Stimulated activated naive CD8-positive, alpha-beta T cell treated with anti-CD3 and anti-CD28 coated beads, Interleukin-15, amount 100 ng/mL, for 72 hours (primary cell): ENCODE measurements around the gene SCMH1.

Experiments used
- ATAC-seq: fragments of 150-1000 bp; cut with Tn5 transposase; 2 replicates; pipeline ENCODE4 v1.10.0; 2021; ENCODE audit warnings: mild to moderate bottlenecking, moderate library complexity
- DNase-seq, 2 donors: peaks; one replicate each; pipeline ENCODE4 v3.0.0; 2021 to 2022
- H3K27ac Mint-ChIP-seq, 2 donors: one replicate each; pipeline ENCODE4 v1.8.0; 2022; ENCODE audit warnings: mild to moderate bottlenecking in 2 of 2, mixed read lengths in 2 of 2, moderate library complexity in 2 of 2
- H3K27me3 Mint-ChIP-seq: one replicate; pipeline ENCODE4 v1.8.0; 2022; ENCODE audit warnings: mixed read lengths
- H3K4me1 Mint-ChIP-seq: one replicate; pipeline ENCODE4 v1.8.0; 2022; ENCODE audit warnings: mild to moderate bottlenecking, mixed read lengths
- H3K4me3 Mint-ChIP-seq, 2 donors: one replicate each; pipeline ENCODE4 v1.8.0; 2022; ENCODE audit warnings: mild to moderate bottlenecking in 2 of 2, mixed read lengths in 2 of 2, moderate library complexity in 1 of 2
- H3K9me3 Mint-ChIP-seq, 2 donors: one replicate each; pipeline ENCODE4 v1.8.0; 2022; ENCODE audit warnings: mixed read lengths in 2 of 2

Gene SCMH1

GRCh38 chr1:41241749-41242341 is at the start of gene SCMH1:
Gene SCMH1, minus strand, starts transcription at chr1:41242306. Its CDS starts 56,173 bp downstream, at chr1:41186133.
- H3K27me3 Mint-ChIP-seq: peaks cover 18% of the 10 kb centered on the region
- ATAC-seq (peak; percentile 70), DNase-seq (peak; percentile 63 to 71)
- H3K4me3 Mint-ChIP-seq: peak within 1 kb of the TSS; percentile 81 to 88
- no peaks in the 10 kb centered on the region for H3K9me3 Mint-ChIP-seq
- H3K27ac Mint-ChIP-seq: peak within 1 kb of the TSS; percentile 78 to 89
- peaks cover 14% of the 10 kb centered on the region for H3K4me1 Mint-ChIP-seq

GRCh38 chr1:41291195-41291594 is 49.1 kb upstream of the SCMH1 start:
- Mint-ChIP-seq H3K4me1 (peaks cover under 1% of the 10 kb centered on the region), H3K9me3 (no peaks in the 10 kb centered on the region), H3K4me3 (no peak overlapping the region), H3K27ac (no peak overlapping the region), H3K27me3 (peaks cover 54% of the 10 kb centered on the region)
- DNase-seq (no peak), ATAC-seq (no peak)

- H3K4me1 Mint-ChIP-seq: peaks cover 8% of the 10 kb centered on the region
- H3K27me3 Mint-ChIP-seq: peaks cover 64% of the 10 kb centered on the region
- no peak overlapping the region for H3K4me3 Mint-ChIP-seq
- DNase-seq: no peak
- H3K27ac Mint-ChIP-seq: no peak overlapping the region
- H3K9me3 Mint-ChIP-seq: no peaks in the 10 kb centered on the region
- no peak for ATAC-seq
Measured at GRCh38 chr1:41289196-41289595, 47.1 kb upstream of the SCMH1 start.

- peaks cover 8% of the 10 kb centered on the region for H3K4me1 Mint-ChIP-seq
- no peak overlapping the region for H3K4me3 Mint-ChIP-seq
- H3K27me3 Mint-ChIP-seq: peaks cover 79% of the 10 kb centered on the region
- no peak overlapping the region for H3K27ac Mint-ChIP-seq
- H3K9me3 Mint-ChIP-seq: no peaks in the 10 kb centered on the region
- ATAC-seq (no peak), DNase-seq (no peak)
Measured at GRCh38 chr1:41286992-41287391, 44.9 kb upstream of the SCMH1 start.

GRCh38 chr1:41286486-41286885 is 44.4 kb upstream of the SCMH1 start:
- Mint-ChIP-seq H3K9me3 (no peaks in the 10 kb centered on the region), H3K27me3 (peaks cover 77% of the 10 kb centered on the region), H3K27ac (no peak overlapping the region), H3K4me3 (no peak overlapping the region), H3K4me1 (peaks cover 8% of the 10 kb centered on the region)
- no peak for DNase-seq
- ATAC-seq: no peak

- peaks cover 77% of the 10 kb centered on the region for H3K27me3 Mint-ChIP-seq
- no peak overlapping the region for H3K27ac Mint-ChIP-seq
- H3K4me1 Mint-ChIP-seq: peaks cover 8% of the 10 kb centered on the region
- H3K4me3 Mint-ChIP-seq: no peak overlapping the region
- no peak for DNase-seq
- no peaks in the 10 kb centered on the region for H3K9me3 Mint-ChIP-seq
- no peak for ATAC-seq
Measured at GRCh38 chr1:41285818-41286217, 43.7 kb upstream of the SCMH1 start.

GRCh38 chr1:41284121-41284520 is 42.0 kb upstream of the SCMH1 start:
- Mint-ChIP-seq H3K4me1 (peaks cover 8% of the 10 kb centered on the region), H3K27ac (no peak overlapping the region), H3K9me3 (no peaks in the 10 kb centered on the region), H3K27me3 (peaks cover 61% of the 10 kb centered on the region), H3K4me3 (no peak overlapping the region)
- ATAC-seq (no peak), DNase-seq (no peak)

GRCh38 chr1:41282679-41283317 is 40.7 kb upstream of the SCMH1 start:
- no peak for ATAC-seq
- H3K27me3 Mint-ChIP-seq: peaks cover 53% of the 10 kb centered on the region
- peaks cover 8% of the 10 kb centered on the region for H3K4me1 Mint-ChIP-seq
- no peak overlapping the region for H3K4me3 Mint-ChIP-seq
- DNase-seq: peak; percentile 22 to 27
- no peak overlapping the region for H3K27ac Mint-ChIP-seq
- no peaks in the 10 kb centered on the region for H3K9me3 Mint-ChIP-seq

GRCh38 chr1:41281334-41281733 is 39.2 kb upstream of the SCMH1 start:
- Mint-ChIP-seq H3K27me3 (peaks cover 50% of the 10 kb centered on the region), H3K27ac (no peak overlapping the region), H3K9me3 (no peaks in the 10 kb centered on the region), H3K4me1 (peaks cover 8% of the 10 kb centered on the region), H3K4me3 (no peak overlapping the region)
- DNase-seq (no peak), ATAC-seq (no peak)

- H3K4me1 Mint-ChIP-seq: peaks cover under 1% of the 10 kb centered on the region
- H3K4me3 Mint-ChIP-seq: no peak overlapping the region
- H3K9me3 Mint-ChIP-seq: no peaks in the 10 kb centered on the region
- no peak for DNase-seq
- peaks cover 42% of the 10 kb centered on the region for H3K27me3 Mint-ChIP-seq
- H3K27ac Mint-ChIP-seq: no peak overlapping the region
- ATAC-seq: no peak
Measured at GRCh38 chr1:41280202-41281032, 38.3 kb upstream of the SCMH1 start.

GRCh38 chr1:41278076-41278475 is 36.0 kb upstream of the SCMH1 start:
- Mint-ChIP-seq H3K4me3 (no peak overlapping the region), H3K4me1 (no peaks in the 10 kb centered on the region), H3K9me3 (no peaks in the 10 kb centered on the region), H3K27ac (no peak overlapping the region), H3K27me3 (peaks cover 26% of the 10 kb centered on the region)
- DNase-seq (no peak), ATAC-seq (no peak)

GRCh38 chr1:41277371-41277975 is 35.4 kb upstream of the SCMH1 start:
- H3K4me3 Mint-ChIP-seq: no peak overlapping the region
- DNase-seq: no peak
- ATAC-seq: no peak
- H3K27ac Mint-ChIP-seq: no peak overlapping the region
- no peaks in the 10 kb centered on the region for H3K4me1 Mint-ChIP-seq
- no peaks in the 10 kb centered on the region for H3K9me3 Mint-ChIP-seq
- peaks cover 20% of the 10 kb centered on the region for H3K27me3 Mint-ChIP-seq

GRCh38 chr1:41275831-41276230 is 33.7 kb upstream of the SCMH1 start:
- H3K4me1 Mint-ChIP-seq: no peaks in the 10 kb centered on the region
- no peak overlapping the region for H3K4me3 Mint-ChIP-seq
- H3K27me3 Mint-ChIP-seq: peaks cover 9% of the 10 kb centered on the region
- DNase-seq: no peak
- H3K9me3 Mint-ChIP-seq: no peaks in the 10 kb centered on the region
- no peak overlapping the region for H3K27ac Mint-ChIP-seq
- ATAC-seq: no peak

- DNase-seq (no peak), ATAC-seq (no peak)
- H3K9me3 Mint-ChIP-seq: no peaks in the 10 kb centered on the region
- H3K27me3 Mint-ChIP-seq: peaks cover 8% of the 10 kb centered on the region
- no peak overlapping the region for H3K4me3 Mint-ChIP-seq
- H3K4me1 Mint-ChIP-seq: no peaks in the 10 kb centered on the region
- no peak overlapping the region for H3K27ac Mint-ChIP-seq
Measured at GRCh38 chr1:41274752-41275545, 32.8 kb upstream of the SCMH1 start.

GRCh38 chr1:41272601-41273000 is 30.5 kb upstream of the SCMH1 start:
- DNase-seq (no peak), ATAC-seq (no peak)
- no peak overlapping the region for H3K4me3 Mint-ChIP-seq
- no peaks in the 10 kb centered on the region for H3K9me3 Mint-ChIP-seq
- no peaks in the 10 kb centered on the region for H3K4me1 Mint-ChIP-seq
- peaks cover 24% of the 10 kb centered on the region for H3K27me3 Mint-ChIP-seq
- H3K27ac Mint-ChIP-seq: no peak overlapping the region
